ENCODE data around the gene C6orf136. TPM values are rescaled to one million over a fixed set of nuclear protein-coding genes. Genes with fewer than 3 reads are reported as not detected.

The C6orf136 gene
- total RNA-seq, 1 experiment from 2014 or later: 30.8 TPM

DNA sequence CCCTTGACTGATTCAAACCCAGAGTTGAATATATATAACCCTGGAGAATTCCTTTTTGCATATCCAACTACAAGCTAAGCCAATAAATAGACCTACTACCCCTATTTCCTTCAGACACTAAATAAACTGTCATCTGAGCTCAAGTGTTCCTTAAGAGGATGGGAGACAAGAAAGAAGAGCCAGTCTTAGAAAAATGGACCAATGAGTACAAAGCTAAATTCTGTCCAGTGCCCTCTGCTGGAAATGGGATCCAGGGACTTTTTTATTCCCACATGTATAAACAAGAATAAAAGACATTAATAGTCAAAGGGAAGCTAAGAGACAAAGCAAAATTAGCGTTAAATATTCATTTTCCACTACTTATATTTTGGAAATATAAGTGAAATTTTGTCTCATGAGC, 34.7 kb upstream of the C6orf136 start:
- no peaks in the 10 kb centered on the region for H3K9me3 ChIP-seq (ENCODE audit: control insufficient read depth, insufficient read depth, low read depth, low read length)
- peaks cover 32% of the 10 kb centered on the region for H3K4me1 ChIP-seq (ENCODE audit: control insufficient read depth, insufficient read depth, low read length)
- no peaks in the 10 kb centered on the region for H3K27me3 ChIP-seq (ENCODE audit: control insufficient read depth, insufficient read depth, low read length)
- ATAC-seq (no peak), DNase-seq (ENCODE audit: low read depth, low spot score) (no peak)
- intact Hi-C loops (cut with micrococcal nuclease; ENCODE audit: unreplicated experiment) (no loop called here), in situ Hi-C loops (cut with HindIII; ENCODE audit: low pct_unique_long_range_greater_than_20kb, low sequenced_read_pairs) (no loop called here)
- no peak overlapping the region for H3K27ac ChIP-seq (ENCODE audit: low read length)
- BruUV-seq (replicated peaks): no TSS peak
- ChIA-PET POLR2A (interaction anchor here (1.5 kb wide), 2 partner anchors 11 to 14 kb away, joined by 4 to 8 read pairs; no protein-coding TSS in a partner anchor), CTCF (interaction anchor here (0.9 kb wide), 1 partner anchor 131 kb away, joined by 5 read pairs; no protein-coding TSS in a partner anchor)
- peaks cover 26% of the 10 kb centered on the region for H3K36me3 ChIP-seq (ENCODE audit: control insufficient read depth, insufficient read depth, low read length)
- no peak overlapping the region for H3K4me3 ChIP-seq (ENCODE audit: low read depth in 2 of 2, low read length in 2 of 2)
- TF ChIP-seq, protein P1, sequence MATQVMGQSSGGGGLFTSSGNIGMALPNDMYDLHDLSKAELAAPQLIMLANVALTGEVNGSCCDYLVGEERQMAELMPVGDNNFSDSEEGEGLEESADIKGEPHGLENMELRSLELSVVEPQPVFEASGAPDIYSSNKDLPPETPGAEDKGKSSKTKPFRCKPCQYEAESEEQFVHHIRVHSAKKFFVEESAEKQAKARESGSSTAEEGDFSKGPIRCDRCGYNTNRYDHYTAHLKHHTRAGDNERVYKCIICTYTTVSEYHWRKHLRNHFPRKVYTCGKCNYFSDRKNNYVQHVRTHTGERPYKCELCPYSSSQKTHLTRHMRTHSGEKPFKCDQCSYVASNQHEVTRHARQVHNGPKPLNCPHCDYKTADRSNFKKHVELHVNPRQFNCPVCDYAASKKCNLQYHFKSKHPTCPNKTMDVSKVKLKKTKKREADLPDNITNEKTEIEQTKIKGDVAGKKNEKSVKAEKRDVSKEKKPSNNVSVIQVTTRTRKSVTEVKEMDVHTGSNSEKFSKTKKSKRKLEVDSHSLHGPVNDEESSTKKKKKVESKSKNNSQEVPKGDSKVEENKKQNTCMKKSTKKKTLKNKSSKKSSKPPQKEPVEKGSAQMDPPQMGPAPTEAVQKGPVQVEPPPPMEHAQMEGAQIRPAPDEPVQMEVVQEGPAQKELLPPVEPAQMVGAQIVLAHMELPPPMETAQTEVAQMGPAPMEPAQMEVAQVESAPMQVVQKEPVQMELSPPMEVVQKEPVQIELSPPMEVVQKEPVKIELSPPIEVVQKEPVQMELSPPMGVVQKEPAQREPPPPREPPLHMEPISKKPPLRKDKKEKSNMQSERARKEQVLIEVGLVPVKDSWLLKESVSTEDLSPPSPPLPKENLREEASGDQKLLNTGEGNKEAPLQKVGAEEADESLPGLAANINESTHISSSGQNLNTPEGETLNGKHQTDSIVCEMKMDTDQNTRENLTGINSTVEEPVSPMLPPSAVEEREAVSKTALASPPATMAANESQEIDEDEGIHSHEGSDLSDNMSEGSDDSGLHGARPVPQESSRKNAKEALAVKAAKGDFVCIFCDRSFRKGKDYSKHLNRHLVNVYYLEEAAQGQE (IDR thresholded peaks at IDR 0.05; ENCODE audit: insufficient read depth in 1 of 2, low read depth in 2 of 2, low read length in 1 of 2): no peak
- TF ChIP-seq POLR2AphosphoS5 (IDR thresholded peaks at IDR 0.05; ENCODE audit: low read depth, low read length): peak; percentile 38; the same call in 1 of the 2 replicates
- TF ChIP-seq, protein P2, sequence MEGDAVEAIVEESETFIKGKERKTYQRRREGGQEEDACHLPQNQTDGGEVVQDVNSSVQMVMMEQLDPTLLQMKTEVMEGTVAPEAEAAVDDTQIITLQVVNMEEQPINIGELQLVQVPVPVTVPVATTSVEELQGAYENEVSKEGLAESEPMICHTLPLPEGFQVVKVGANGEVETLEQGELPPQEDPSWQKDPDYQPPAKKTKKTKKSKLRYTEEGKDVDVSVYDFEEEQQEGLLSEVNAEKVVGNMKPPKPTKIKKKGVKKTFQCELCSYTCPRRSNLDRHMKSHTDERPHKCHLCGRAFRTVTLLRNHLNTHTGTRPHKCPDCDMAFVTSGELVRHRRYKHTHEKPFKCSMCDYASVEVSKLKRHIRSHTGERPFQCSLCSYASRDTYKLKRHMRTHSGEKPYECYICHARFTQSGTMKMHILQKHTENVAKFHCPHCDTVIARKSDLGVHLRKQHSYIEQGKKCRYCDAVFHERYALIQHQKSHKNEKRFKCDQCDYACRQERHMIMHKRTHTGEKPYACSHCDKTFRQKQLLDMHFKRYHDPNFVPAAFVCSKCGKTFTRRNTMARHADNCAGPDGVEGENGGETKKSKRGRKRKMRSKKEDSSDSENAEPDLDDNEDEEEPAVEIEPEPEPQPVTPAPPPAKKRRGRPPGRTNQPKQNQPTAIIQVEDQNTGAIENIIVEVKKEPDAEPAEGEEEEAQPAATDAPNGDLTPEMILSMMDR (IDR thresholded peaks at IDR 0.05): peak; percentile 55; the same call in 1 of the 2 replicates

DNA sequence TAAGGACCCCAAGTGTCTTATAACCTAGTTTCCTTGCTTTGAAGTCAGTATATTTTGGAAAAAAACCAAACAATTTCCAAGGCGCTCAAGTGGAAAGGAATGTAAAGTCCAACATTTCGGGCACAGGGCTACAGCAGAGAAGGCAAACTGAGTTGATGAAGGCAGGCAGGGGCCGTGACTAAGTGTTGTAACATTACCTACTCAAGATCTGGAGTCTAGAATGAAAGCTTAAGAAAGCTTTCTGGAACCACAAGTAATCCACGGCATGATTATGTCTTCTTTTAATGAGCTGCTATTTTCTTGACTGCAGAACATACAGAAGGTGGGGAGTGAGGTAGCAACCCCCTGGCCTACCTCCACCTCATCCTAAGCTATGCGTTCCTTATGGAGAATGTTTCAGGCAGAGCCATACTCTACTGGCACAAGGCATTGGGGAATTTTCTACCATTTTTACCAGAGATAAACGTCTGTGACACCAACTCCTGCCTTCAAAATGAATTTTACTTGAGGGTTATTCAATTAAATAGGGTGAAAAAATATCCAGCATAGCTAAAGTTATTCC, 34.2 kb upstream of the C6orf136 start:
- H3K27ac ChIP-seq (ENCODE audit: low read length): peak overlapping the region; percentile 100
- BruUV-seq (replicated peaks): no TSS peak
- in situ Hi-C loops (cut with HindIII; ENCODE audit: low pct_unique_long_range_greater_than_20kb, low sequenced_read_pairs) (no loop called here), intact Hi-C loops (cut with micrococcal nuclease; ENCODE audit: unreplicated experiment) (no loop called here)
- ATAC-seq: no peak
- H3K4me3 ChIP-seq (ENCODE audit: low read depth in 2 of 2, low read length in 2 of 2): no peak overlapping the region
- ChIA-PET POLR2A (interaction anchor here (1.5 kb wide), 2 partner anchors 12 to 15 kb away, joined by 4 to 8 read pairs; no protein-coding TSS in a partner anchor), CTCF (interaction anchor here (0.7 to 0.9 kb wide), 2 partner anchors 131 to 132 kb away, joined by 3 to 5 read pairs; partner anchors contain the start of gene IER3)
- no peaks in the 10 kb centered on the region for H3K9me3 ChIP-seq (ENCODE audit: control insufficient read depth, insufficient read depth, low read depth, low read length)
- peaks cover 32% of the 10 kb centered on the region for H3K4me1 ChIP-seq (ENCODE audit: control insufficient read depth, insufficient read depth, low read length)
- peaks cover 21% of the 10 kb centered on the region for H3K36me3 ChIP-seq (ENCODE audit: control insufficient read depth, insufficient read depth, low read length)
- TF ChIP-seq, protein P1 (IDR thresholded peaks at IDR 0.05; ENCODE audit: insufficient read depth in 1 of 2, low read depth in 2 of 2, low read length in 1 of 2): no peak
- TF ChIP-seq SIN3A (IDR thresholded peaks at IDR 0.05; ENCODE audit: borderline replicate concordance, insufficient read depth, low read depth, low read length) (no peak), TCF7L2 (IDR thresholded peaks at IDR 0.05; ENCODE audit: low read depth, low read length) (peak; percentile 77), POLR2AphosphoS5 (IDR thresholded peaks at IDR 0.05; ENCODE audit: low read depth, low read length) (peak; percentile 41)
- TF ChIP-seq, protein P2 (IDR thresholded peaks at IDR 0.05): no peak
- DNase-seq (ENCODE audit: low read depth, low spot score): no peak
- no peaks in the 10 kb centered on the region for H3K27me3 ChIP-seq (ENCODE audit: control insufficient read depth, insufficient read depth, low read length)
